T follicular helper cell (primary cell): ENCODE measurements around the gene ASTN1.

ENCODE experiments used
- DNase-seq: peaks from one replicate; pipeline ENCODE4 v3.0.0-alpha.2; 2020; ENCODE audit warnings: low read depth

ASTN1 gene

DNA sequence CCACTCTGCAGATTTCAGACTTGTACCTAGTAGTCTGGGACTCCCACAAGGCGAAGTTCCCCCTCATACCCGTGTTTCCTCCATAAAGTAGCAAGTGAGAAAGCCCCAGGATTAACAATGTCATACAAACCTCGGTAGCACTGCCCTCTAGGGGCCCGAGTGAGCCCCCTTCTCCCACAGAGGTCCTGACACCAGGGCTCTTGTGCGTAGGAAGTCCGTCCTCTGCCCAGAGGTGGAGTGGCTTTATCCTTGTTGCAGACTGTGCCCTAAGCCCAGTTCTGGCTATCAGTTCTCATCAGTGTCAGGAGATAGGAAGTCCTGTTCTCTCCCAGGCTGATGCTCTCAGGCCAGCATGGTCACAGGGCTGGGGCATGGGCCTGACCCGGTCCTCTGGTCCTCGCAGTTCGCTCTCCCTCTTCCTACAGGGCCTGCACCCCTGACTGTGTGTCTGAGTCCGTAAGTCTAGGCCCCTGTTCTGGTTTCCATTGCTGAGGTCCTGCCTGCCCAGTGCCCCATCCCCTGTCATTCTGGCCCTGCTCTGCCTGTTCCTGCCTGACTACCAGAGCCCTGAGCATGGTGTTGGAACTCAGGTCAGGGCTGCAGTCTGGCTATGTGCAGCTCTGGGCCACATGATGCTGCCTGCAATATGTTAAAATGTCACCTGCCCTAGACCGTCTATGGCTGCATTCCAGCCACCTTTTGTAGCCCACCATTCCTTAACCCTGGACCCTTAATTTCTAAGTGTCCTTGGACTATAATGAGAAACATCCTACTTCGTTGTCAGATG is 285.6 kb downstream of the ASTN1 start:
- DNase-seq: no peak

DNA sequence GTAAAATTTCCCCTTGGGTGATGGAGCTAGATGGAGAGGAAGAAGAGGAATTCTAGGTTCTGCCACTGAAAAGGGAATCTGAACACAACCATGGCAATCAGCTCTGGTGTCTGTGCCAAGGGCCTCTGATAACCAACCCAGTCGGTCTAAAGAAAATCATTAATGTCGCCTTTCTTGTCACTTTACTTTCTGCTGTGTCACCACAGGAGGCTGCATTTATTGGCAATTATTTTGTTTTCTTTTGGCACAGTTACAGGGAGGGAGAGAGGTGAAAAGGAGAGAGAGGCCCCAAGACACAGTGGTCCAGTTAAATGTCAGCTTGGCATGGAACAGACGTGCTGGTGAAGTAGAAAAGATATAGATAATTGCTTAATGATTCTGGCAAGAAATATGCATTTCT is 287.0 kb downstream of the ASTN1 start:
- DNase-seq: no peak

DNA sequence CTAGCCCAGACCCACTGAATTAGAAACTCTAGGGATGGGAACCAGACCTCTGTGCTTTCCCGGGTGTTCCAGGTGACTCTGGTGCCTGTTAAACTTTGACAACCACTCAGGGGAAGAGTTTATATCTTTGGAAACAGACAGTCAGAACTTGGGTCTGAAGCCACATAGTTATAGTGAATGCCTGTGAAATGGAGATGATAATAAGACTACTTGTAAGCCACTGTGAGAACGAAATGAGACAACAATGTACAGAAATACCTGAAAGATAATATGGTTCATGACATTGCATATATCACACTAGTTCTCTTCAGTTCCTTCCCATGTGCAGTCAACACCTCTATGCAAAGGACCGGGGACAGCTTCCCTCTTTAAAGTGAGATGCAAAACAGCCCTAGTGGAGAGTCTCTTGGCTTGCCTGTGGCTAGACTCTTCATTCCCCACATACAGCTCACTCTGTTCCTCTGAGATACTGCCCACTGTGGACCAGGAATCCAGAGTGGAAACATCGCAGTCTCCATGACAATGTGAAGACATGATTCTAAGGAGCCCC is 287.5 kb downstream of the ASTN1 start:
- no peak for DNase-seq

DNA sequence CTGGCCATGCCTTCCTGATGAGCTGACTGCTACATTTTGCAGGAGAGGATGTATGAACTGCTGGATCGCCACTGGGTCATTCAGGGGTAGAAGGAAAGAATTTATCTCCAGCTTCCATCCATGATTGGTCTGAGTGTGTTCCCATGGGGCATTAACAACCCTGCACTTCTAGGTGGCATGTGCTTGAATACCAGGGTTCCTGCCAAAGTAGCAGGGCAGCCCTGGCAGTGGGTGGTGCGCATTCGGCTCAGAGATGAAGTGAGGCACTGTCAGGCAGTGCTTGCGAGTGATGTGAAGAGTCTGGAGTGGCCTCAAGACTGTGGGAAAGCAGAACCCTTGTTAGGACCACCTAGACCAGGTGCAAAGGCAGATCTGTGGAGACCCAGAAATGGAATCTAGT is 294.9 kb downstream of the ASTN1 start:
- no peak for DNase-seq

DNA sequence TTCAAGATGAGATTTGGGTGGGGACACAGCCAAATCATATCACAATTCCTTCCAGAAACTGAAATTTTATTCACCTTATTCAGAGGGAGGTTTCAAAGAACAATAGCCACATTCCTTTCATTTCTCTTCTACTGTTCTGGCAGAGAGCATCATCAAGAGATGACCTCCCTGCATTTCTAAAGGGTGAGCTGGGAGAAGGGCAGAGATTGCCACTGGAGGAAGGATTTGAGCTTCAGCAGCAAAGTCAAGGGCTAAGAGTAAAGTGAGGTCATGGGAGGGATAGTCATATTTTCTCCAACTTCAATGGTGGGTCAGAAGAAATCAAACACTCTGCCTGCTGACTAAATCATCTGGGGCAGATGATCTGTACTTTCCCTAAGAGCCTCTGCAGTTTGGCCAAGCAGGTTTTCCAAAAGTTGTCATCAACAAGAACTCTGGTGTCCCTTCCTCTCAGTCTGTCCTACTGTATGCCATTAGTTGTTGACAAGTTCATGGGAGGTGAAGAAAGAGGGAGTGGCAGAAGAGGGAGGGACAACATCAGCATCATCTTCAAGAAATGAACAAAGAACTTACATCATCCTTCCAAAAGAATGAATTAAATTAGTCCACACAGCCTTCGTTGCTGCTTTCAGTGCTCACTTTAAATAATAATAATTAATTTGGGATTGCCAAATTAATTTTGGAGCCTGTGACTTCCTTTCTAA is 298.3 kb downstream of the ASTN1 start:
- DNase-seq: no peak

DNA sequence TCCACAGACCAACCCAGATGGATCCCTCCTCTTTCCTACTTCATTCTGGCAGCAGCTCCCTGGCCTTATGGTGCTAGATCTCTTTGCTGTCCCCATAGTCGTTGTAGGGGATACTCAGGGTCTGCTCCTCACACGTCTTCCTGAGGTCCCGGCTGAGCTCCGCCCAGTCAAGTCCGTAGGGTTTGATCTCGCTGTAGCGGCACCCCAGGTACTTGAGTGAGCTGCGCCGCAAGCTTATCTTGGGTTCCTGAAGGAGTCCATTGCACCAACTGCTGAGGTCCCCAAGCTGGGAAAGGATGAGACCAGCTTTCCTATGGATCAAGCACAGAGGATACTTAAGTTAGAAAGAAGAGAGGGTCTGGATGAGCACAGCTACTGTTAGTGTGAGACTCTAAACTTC is 300.3 kb downstream of the ASTN1 start:
- no peak for DNase-seq

DNA sequence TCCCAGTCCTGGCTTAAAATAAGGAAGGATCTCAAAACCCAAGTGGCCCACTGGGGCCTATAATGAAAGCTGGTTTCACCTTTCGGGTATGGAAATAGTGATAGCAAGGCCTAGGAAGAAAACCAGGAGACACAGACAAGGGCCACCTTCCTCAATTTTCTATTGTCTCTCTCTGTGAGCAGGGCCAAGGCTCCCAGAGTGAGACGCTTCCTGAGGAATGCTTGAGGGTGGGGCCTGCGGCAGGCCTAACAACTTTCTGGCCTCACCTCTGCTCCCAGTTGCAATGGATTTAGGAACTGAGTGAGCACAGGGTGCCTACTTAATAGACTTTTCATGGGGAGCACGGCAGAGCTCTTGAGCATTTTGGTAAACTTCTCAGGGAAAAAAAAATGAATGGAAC is 300.9 kb downstream of the ASTN1 start:
- DNase-seq: no peak

DNA sequence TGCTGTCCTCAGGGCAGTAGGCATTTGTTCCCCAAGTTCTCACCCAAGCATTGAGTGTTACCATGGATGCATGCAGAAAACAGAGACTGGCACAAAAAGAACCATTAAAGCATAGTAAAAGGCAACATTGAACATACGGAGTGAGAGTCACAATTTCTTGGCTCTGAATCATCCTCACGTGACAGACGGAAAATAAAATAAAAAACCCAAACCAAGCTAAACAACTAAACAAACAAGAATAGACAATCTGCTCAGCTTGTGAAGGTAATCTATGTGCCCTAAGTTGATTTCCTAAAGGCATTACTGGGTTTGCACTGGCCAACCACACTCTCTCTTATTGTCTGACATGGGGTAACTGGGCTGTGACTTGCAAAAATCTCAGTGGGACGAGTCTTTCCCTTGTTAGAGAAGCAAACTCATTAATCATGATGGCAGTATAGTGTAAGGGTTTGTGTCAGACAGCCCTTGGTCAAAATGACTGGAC is 306.0 kb downstream of the ASTN1 start:
- DNase-seq: no peak

DNA sequence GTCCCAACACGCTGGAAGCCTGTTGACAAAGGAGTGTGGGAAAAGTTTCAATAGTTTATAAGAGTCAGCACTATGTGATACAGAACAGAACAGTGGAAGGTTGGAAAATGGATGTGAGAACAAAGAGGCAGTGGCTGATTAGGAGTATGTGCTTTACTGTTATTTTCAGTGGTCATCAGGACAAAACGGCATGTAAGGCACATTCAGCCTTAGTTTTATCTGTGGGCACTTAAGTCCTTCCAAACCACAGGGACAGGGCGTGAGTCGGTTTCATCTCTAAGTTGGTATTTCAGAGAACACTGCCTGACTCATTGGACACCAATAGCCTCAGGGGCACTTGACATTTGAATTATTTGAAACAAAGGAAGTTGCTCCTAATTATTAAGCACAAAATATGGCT is 306.9 kb downstream of the ASTN1 start:
- DNase-seq: no peak

DNA sequence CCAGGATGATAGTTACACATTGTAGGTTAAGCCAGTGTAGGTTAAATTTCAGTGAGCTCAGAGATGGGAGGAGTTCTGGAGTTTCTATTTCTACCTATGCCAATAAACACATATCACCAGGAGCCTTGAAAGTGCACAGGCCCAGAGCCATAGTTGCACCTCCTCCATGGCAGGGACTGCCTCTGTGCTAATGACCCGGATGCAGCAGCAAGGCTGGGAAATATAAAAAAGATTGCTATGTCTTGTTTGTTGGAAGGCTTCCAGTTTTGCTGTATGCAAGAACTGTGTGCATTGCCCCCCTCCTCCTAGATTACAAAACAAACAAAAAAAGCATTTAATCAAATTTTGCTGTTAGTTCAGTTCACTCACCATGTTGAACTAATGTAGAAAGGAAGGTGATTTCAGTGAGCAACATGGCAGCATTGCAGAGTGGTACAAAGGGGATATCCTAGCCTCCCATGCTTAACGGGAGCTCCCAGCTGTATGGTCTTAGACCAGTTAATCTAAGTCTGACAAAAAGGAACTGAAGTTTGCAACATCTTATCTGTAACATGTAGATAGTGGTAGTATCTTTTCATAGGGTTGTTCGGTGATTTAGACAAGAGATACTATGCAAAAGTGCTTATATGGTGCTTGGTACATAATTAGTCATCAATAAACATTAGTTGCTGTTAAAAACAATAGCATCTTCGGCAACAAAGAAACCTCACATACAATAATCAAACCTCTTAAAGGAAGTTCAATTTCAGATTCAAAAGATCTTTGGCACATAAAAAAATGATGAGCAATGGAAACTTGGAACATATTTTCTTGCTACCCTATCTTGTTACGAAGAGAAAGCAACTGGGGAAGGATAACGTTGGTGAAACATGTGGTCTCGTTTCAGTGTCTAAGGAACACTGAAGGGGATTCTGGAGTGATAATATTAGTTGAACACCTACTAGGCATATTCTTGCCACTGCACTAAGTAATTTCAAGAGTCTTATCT is 309.5 kb downstream of the ASTN1 start:
- DNase-seq: no peak

DNA sequence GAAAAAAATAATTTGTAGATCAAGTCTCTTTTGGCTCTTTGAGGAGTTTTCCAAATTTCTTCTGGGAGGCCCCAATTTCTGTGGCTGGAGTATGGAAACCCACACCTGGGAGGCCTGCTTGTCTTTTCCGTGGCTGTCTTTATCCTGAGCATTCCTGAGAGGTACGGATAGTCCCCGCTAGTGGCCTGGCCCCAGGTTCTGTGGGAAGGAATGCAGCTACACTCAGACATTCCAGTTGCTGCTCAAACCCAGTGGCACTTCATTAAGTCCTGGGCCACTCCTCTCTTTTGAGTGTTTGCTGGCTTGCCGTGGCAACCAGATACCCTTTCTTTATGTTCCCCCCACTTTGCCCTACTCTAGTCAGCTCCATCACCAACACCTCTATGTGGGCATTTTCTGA is 310.4 kb downstream of the ASTN1 start:
- no peak for DNase-seq

DNA sequence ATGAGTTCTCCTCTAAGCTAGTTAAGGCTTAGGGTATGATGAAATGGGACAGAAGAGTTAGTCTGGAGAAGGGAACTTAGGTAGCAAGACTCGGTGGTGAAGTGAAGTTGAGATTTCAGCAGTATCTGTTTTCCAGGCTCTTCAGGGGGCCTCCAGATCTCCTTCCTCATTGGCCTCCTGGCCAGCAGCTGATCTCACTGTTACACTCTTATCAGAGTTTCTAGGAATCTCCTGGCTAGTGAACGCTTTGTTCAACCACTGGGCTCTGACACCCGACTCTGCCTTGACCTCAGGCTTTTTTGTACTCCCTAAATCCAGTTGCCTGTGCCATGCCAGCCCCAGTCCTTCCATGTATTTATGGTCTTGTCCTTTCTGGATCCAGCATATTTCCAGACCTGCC is 311.0 kb downstream of the ASTN1 start:
- DNase-seq: no peak

DNA sequence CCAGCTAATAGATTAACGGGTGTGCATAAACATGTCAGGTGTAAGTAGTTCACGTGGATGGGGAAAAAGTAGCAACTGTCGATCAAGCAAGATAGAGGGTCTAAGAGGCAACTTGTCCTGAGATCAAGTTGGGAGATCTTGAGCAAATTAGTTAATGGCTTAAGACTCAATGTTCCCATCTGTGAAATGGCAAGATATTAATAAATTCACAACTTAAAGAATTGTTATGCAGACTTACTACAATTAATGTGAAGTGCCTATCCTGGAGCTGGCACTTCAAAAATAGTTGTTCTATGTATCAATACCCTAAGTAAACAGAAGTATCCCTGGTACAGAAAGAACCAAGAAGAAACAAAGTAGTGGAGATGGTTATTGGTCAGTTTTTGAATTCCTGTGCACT is 312.4 kb downstream of the ASTN1 start:
- DNase-seq: no peak

DNA sequence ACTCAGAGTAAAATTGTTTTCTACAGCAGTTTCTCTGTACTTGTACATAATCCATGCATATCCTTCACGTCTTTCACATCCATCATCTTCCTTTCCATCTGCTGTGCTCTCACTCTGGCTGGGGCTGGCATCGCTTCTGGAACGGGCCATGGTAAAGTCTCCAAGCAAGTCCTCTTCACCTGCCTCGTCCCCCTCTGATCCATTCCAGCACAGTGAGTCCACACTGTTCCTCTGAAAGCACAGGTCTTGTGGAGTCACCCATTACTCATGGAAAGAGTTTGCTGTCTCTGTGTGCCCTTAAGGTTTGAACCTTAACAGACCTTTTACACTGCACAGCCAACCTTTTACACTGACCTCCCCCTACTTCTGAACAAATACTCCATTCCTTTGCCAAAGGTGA is 313.6 kb downstream of the ASTN1 start:
- no peak for DNase-seq

DNA sequence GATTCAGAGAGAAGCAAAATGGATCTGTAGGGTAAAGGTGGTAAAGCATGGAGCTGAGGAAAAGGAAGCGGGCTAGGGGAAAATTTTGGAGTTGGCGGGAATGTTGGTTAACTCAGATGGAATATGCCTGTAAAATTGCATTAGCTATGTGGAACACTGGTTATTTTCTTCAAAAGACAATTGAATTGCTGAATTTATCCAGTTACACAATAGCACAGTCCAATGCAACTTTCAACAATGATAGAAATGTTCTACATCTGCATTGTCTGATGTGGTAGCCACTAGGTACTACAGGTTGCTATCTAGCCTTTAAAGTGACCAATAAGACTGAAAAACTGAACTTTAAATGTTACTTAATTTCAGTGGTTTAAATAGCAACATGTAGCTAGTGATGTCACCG is 315.2 kb downstream of the ASTN1 start:
- no peak for DNase-seq

DNA sequence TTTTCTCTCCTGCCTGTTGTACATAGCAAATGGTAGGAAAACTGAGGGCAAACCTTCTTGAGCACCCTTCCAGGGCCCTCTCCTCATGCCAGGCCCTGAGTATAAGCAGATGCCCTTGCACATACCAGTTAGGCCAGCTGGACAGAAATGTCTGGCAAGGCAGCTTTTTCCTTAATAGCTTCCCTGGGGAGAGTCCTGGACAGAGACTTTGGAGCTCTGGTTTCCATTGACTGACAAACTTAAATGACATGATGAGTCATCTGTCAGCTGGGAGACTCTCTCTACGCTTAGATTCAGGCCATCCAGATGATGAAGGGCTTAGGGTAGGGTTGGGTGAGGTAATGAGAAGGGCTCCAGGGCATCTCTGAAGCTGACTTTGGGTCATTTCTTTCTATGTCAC is 317.5 kb downstream of the ASTN1 start:
- DNase-seq: no peak

DNA sequence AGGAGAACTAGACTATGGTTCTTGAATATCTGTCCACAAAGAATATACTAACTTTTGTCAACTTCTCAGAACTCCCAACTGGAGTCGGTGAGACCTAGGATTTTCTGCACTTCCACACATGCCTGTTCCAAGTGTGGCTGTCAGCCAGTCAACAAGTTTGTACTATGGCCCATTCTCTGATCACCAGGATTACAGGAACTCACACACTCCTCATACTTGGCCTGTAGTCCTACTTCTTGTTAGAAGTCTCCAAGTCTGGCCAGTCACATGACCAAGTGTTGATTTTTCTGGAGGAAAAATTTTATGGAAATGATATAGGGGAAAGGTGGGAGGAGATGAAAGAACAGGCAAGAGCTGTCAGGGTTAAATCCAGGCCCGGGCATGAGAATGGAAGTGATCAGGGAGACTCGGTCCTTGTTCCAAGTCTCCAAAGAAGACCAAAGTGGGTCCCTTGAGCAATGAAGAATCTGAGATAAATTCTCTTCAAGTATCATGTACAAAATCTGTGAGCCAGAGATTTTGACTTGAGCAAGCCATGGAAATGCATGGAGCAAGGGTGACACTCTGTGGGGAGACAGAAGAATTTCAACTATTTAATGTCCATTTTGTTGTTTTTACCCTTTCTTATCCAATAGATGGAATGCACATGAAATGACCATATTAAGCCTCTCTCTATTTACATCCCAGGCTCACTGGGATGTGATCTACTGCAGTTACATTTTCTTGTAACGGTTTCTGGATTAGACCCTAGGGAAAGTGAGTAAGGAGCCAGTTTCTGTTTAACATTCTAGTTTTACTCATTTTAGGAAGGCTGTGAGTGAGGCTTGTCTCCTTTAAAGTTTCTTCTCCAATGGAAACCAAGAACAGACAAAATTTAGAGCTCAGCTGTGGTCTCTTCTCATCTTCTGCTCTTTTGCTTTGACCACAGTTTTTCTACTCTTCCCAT is 320.9 kb downstream of the ASTN1 start:
- DNase-seq: no peak

DNA sequence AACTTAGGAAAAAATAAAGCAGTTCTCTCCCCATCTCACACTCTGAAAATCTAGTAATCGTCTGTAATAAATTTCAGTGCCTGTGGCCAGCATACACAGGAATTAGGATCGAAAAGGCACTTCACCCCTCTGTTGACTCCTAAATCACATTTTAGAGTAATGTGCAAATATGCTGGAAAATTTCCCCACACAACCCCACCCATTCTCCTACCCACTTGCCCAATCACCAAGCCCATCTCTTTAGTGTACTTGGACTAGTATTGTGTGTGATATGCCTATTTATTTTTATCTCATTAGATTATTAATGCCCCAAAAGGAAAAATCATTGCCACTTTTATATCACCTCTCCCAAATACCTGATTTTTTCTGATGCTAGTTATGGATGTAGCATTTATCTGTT is 323.3 kb downstream of the ASTN1 start:
- no peak for DNase-seq

DNA sequence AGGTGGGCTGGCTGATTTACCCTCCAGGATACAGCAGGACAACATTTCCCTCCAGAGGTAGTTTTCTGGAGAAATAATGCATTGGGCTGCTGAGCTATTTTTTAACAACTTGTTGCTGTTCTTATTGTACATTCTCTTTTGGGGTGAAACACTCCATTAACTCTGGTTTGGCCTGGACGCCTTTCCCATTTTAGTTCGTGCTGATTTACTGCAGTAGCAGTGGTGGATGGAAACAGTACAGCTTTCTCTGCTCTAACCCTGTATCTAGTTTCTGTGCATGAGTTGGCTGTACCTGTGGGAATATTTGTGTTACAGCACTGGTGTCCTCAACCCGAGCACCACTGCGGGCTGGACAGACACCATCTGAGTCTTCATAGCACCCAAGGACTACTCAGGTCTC is 325.3 kb downstream of the ASTN1 start:
- no peak for DNase-seq

DNA sequence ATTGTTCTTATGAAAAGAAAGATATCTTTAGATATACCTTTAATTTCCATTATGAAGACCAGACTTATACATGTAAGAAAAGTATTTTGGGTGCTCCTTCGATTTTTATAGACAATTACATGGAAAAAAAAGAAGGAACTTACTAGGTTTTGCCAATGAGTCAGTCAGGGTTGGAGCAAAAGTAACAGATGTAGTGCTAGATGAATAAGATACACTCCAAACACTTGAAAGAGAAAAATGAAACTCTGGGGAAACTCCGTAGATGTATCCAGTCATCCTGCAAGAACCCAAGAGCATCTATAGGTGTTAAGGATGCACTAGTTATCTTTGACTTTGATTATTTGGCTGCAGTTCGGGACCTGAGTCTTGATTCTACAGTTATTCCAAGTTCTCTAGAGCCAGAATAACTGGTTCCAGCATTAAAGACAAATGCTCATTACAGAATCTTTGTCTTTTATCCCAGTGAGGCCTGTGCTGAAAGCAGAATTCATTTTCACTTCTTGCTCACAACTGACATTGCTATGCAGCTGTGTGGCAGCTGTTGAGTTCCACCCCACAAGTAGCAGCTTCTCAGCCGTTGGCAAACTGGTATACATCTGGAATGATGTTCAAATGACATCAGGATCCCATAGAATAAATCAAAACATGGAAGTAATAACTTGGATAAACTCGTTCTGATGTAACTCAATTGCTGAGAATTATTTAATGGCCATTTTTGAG is 326.1 kb downstream of the ASTN1 start:
- no peak for DNase-seq
